ENCODE results near the gene ANKRD17.

- TF ChIP-seq CTCF (conservative IDR thresholded peaks at IDR 0.05; ENCODE audit: low read length) (no peak), EZH2phosphoT487 (IDR thresholded peaks at IDR 0.05; ENCODE audit: borderline replicate concordance) (no peak)
Observed at GRCh38 chr4:73051625-73052024, 207.0 kb downstream of the ANKRD17 start.
